ENCODE data around the gene PIERCE2.
"Not testable (repeated sequence)": the region's sequence is repeated elsewhere in the genome, so short reads cannot be mapped to it uniquely, and the experiment has no call there.

The PIERCE2 gene, protein sequence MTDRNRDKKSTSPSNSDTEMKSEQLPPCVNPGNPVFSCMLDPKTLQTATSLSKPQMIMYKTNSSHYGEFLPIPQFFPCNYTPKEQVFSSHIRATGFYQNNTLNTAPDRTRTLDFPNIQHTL

DNA sequence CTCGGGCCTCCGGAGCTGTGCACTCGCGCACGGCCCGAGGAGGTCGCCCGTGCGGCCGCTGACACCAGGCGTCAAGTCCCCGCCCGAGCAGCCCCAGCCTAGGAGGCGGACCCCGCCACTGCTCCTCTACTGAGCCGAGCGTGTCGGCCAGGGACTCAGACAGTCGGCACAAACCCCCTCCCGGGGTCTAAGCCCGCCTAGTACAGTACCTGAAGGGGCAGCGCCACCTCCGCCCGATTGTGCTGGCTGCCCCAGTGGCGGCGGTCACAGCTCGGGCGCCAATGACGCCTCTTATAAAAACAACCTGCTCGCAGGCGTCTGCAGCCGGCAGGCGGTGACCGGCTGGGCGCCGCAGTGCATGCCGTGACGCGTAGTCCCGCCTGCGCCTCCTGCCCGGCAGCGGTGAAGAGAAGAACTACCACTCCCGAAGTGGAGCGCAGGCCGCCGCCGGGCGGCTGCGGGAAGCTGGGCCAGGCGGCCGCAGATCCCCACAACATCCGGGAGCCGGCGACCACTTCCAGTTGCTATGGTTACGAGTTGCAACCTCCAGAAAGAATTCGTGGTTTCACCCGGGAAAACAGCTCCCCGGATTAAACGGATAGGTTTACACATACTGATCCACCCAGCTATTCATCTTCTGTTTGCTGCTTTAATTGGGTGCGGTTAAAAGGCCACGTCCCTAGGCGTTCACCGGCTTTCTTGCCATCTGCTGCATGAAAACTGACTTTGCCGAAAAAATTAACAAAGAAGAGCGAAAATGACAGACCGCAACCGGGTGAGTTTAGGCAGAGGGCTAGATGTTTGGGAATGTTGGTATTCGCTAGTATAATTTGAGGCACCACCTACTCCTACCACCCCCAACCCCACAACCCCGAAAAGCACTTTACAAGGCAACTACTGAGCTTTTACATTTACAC, at the start of gene PIERCE2, which contains the start of gene CCPG1:
Gene PIERCE2, plus strand, starts transcription at position 484 of the 917 bp plus-strand sequence. Its CDS starts 274 bp downstream, at position 758.
Gene CCPG1, minus strand, starts transcription at position 348 of the 917 bp plus-strand sequence. CDS start 18,935 bp downstream, outside the sequence.
- peak; percentile 50 for DNase-seq

DNA sequence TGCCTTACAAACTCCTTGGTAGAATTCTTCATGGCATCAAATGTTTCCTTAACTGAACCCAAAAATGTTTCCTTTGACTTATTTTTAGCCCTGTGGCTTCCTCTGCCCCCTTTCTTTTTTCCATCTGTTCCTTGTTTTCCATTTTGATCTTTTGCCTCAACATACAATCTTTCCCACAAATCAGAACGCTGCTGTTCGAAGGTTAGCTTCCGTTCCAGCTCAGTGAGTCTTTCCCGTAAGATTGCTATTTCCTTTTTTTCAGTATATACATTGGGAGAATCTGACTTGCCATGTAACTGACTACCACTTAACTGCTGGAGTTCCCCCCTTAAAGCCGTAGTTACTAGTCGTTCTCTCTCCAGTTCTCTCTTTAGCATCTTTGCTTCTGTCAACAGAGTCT, 48.0 kb upstream of the PIERCE2 start:
- DNase-seq = no peak

DNA sequence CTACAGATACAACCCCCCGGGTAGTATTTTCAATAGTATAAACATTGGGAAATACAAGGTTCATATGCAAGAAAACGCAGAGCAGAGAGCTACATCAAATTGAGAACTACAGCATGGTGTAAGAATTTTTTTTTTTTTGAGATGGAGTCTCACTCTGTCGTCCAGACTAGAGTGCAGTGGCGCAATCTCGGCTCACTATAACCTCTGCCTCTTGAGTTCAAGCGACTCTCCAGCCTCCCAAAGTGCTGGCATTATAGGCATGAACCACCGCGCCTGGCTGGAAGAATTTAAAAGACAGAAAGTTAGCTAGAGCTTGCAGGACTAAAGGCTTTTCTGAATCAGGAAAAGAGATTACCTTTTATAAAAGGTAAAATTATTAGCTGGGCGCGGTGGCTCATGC, 47.2 kb upstream of the PIERCE2 start:
- no peak for DNase-seq

DNA sequence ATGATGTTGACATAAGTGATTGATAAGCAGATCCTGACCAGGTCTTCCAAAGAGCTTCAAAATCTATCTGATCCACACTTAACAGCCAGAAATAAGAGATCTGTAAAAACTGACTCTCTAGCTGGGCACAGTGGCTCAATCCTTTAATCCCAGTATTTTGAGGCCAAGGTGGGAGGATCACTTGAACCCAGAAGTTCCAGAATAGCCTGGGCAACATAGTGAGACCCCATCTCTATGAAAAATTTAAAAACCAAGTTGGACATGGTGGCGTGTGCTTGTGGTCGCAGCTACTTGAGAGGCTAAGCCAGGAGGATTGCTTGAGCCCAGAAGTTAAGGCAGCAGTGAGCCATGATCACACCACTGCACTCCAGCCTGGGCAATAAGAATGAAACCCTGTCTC, 45.7 kb upstream of the PIERCE2 start:
- no peak for DNase-seq

DNA sequence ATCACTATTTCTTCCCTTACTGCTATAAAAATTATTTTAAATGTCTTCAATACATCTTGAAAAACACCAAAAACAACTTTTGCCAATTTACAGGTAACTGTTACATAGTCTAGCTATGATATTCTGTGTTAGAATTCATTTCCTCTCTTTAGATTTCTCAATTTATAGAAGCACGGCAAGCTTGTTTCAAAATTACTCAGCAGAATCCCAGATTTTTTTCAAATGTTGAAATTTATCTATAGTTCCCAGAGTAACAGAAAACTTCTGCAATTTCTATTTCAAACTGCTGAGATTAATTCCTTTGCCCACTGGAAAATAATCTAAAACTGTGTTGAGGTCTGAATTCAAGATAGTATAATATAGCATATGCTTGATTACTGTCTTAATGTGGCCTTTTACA, 41.3 kb upstream of the PIERCE2 start:
- DNase-seq = no peak

DNA sequence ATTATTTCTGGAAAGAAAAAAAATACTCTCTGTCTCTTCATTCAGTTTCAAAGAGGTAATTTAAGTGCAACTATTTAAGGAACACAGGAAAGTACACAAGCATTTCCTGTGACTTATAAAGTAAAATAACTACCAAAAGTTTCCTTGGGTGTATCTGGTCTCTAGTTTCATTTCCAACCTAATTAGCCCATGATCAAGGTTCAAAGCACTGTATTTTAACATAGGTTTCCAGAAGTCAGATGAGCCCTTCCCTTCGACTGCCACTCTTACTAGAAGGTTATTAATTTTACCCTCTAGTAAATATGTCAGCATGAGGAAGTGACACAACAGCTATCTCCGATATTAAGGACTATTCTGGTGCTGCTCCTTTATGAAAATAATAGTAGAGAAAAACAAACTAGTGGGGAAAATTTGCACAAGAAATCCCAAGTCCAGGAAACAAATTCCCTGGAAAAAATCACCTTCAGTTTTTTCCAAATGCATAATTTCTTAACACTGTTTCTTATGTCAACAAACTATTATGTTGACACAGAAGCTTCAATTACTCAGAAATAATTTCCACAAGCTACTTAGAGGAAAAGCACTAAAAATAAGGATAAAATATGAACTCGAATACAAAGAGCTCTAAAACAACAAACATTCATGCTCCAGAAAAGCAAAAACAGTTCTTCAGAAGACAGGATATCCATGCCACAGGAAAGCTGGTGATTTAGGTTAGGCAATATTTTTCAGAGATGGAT, 35.4 kb upstream of the PIERCE2 start:
- DNase-seq = no peak

DNA sequence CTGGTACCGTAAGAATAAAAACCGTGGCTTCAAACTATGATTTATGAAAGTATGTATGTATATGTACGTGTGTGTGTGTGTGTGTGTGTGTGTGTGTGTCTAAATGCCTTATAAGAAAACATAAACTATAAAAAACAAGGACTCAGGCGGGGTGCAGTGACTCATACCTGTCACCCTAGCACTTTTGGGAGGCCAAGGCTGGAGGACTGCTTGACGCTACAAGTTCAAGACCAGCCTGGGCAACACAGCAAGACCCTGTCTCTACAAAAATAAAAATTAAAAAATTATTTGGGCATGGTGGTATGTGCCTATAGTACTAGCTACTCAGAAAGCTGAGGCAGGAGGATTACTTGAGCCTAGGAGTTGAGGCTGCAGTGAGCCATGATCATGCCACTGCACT, 29.2 kb upstream of the PIERCE2 start:
- no peak for DNase-seq

DNA sequence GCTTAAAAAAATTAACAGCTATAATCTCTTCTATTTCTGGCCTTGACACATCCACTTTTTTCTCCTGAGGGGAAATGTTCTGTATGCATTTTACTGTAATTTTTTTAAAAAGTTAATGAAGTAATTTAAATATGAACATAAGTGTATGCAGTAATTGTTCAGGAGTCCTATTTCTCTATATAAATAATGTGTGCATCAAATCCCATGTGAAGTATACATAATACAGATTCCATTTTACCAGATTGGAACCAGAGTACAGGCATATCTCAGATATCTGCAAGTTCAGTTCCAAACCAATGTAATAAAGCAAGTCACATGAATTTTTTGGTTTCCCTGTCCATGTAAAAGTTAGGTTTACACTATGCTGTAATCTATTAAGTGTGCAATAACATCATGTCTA, 26.7 kb upstream of the PIERCE2 start:
- DNase-seq = no peak

DNA sequence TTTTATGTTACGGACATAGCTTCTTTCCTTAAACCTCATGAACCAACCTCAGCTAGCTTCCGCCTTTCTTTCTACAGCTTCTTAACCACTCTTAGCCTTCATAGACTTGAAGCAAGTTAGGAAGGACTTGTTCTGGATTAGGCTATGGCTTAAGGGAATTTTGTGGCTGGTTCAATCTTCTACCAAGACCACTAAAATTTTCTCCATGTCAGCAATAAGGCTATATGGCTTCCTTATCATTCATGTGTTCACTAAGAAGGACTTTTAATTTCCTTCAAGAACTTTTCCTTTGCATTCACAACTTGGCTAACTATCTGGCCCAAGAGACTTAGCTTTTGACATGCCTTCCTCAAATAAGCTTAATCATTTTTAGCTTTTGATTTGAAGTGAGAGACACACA, 24.6 kb upstream of the PIERCE2 start:
- no peak for DNase-seq

DNA sequence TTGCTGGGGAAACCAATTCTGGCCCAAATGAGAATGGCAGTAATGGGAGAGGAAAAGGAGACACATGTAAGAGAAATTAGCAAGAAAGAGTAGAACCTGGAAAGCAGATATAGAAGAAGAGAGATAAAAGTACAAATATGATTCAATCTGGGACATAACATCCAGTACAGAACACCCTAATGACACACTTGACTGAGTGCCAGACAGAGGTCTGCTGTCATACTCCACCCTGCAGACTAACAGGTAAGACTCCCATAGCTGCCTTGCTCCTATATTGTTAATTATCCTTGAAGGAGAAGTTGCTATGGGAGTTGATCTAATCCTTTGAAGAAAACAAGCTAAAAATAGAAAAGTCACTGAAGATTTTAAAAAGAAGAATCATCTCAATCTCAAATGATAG, 21.3 kb upstream of the PIERCE2 start:
- DNase-seq = no peak

DNA sequence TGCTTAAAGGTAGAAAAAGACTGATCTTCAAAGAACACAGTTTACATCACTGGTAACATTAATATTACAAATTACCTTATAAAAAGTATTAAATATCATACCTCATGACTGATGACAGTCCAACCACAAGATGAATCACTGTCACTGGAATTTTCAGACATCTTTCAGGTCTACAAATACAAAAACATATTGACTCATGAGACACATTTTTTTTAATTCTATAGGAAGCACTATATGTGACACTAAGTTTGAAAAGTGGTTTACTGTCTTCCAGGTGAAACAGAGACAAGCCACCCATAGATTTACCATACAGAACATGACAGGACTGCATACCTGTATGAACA, 19.1 kb upstream of the PIERCE2 start:
- no peak for DNase-seq

DNA sequence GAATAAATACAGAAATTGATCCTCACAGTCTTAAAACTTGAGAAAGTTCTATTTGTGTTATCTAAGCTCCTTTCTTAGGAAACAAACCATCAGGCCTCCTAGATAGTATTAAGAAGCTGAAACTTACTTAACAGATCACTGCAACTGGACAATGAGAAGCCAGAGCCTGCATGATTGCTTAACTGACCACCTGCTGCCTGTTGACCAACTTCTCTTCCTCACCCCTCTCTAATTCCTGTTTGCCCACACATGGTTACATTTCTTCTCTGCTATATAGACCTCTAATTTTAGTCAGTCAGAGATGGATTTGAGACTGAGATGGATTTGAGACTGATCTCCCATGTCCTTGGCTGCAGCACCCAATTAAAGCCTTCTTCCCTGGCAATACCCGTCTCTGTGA, 13.6 kb upstream of the PIERCE2 start:
- no peak for DNase-seq

DNA sequence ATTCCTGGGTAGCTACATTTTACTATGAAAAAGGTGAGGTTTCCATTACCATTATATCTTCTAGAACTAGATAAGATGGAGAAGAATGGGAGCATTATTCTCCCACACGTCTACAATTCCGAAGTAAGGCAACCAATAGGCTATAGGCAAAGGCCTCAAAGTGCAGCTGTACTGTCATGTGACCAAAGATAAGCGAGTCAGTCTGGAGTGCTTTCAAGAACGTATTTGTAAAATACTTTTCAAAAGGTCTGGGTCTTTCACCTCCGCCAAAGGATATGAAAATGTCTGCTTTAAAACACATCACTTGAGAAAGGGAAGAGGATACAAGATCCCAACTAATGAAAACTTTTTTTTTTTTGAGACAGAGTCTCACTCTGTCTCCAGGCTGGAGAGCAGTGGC, 10.1 kb upstream of the PIERCE2 start:
- DNase-seq = no peak

DNA sequence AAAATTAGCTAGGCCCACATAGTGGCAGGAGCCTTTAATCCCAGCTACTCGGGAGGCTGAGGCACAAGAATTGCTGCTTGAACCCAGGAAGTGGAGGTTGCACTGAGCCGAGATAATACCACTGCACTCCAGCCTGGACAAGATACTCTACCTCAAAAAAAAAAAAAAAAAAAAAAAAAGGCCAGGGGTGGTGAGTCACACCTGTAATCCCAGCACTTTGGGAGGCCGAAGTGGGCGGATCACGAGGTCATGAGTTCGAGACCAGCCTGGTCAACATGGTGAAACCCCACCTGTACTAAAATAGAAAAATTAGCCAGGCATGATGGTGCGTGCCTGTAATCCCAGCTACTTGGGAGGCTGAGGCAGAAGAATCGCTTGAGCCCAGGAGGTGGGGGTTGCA, 8.2 kb upstream of the PIERCE2 start:
- DNase-seq = not testable (repeated sequence)

DNA sequence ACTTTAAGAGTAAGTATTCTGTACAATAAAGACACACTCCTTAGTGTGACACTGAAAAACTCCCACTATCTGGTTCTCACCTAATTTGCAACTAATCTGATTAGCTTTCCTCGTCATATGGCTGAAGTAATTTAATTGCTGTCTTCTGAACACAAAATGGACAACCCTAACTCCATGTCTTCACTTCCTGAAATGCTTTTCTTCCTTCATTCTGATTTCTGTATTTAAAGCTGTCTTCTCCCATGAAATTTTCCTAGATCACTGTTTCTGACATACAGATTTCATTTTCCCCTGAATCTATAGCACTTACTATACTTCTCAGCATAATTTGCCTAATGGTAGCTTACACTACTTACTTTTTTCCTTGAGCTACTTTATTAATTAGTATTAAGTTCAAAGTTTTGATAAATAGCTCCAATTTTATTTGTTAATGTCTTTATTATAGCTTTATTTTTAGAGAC, 6.5 kb upstream of the PIERCE2 start:
- DNase-seq = no peak

DNA sequence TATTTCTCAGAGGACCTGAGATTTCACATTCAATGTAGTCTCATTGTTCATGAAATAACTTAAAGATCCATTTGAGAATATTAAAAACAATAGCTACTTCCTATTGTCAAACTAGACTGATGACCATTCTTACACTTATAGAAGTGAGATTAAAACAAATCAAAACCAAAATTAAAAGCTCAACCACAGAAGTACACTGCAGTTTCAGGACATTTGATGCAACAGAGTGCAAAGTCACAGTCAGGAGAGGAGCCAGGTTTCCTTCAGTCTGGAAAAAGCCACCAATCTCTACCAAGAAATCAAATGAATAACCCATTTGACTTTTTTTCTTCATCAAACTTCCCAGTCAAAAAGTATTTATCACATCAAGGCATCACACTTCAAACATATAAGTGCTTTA, 5.6 kb upstream of the PIERCE2 start:
- DNase-seq = no peak

DNA sequence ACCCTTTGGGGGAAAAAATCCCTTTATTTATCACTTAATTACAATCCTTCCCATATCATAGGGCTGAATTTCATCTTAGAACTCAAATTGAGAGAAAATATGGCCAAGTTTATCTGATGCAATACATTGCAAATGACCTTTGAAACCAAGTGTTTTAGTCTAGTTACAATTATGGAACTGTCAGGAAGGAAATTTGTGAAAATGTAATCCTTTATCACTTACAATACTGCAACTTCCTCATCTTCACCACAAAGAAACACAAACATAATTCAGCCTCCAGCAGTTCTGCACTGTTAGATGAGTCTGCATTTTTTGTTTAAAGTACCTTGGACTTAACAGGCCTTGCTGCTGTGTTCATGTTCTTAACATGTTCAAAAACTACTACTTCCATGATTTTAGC, 4.8 kb upstream of the PIERCE2 start:
- no peak for DNase-seq

DNA sequence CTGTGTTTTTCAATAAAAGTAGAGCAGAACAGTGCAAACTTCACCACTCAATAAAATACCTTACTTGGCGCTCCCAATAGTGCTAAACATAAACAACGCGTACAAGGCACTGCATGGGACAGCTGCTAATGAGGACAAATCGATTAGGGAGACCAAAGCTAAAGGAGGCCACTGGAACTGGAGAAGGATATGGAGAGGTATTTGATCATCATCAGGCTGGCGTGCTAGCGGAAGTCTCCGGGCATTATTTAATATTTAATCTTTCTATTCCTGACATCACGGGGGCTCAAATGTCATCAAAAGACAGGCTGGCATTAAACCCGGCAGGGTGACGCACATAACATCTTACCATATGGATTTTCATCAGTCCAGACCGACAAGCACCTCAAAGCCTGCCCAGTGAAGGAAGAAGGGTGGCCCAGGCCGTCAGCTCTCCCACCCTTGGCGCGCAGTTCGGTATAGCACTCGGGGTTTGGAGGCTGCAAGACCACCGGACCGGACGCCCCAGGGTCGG, 740 bp upstream of the PIERCE2 start:
- DNase-seq = no peak

DNA sequence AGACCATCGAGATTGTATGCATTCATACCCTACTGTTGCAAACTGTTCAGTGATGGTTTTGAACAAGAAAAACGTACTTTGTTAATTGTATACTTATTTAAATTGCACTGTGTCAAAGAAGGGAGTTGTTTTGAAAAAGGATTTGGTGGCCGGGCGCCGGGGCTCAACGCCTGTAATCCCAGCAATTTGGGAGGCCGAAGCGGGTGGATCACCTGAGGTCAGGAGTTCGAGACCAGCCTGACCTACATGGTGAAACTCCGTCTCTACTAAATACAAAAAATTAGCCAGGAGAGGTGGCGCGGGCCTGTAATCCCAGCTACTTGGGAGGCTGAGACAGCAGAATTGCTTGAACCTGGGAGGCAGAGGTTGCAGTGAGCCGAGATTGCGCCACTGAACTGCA, 681 bp downstream of the PIERCE2 start:
- DNase-seq = not testable (repeated sequence)

DNA sequence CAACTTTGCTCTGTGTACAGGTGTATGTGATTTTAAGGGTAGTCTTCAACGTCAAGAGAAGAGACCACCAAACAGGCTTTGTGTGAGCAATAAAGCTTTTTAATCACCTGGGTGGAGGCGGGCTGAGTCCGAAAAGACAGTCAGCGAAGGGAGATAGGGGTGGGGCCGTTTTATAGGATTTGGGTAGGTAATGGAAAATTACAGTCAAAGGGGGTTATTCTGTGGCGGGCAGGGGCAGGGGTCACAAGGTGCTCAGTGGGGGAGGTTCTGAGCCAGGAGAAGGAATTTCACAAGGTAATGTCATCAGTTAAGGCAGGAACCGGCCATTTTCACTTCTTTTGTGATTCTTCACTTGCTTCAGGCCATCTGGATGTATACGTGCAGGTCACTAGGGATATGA, 9.4 kb downstream of the PIERCE2 start:
- DNase-seq = not testable (repeated sequence)

DNA sequence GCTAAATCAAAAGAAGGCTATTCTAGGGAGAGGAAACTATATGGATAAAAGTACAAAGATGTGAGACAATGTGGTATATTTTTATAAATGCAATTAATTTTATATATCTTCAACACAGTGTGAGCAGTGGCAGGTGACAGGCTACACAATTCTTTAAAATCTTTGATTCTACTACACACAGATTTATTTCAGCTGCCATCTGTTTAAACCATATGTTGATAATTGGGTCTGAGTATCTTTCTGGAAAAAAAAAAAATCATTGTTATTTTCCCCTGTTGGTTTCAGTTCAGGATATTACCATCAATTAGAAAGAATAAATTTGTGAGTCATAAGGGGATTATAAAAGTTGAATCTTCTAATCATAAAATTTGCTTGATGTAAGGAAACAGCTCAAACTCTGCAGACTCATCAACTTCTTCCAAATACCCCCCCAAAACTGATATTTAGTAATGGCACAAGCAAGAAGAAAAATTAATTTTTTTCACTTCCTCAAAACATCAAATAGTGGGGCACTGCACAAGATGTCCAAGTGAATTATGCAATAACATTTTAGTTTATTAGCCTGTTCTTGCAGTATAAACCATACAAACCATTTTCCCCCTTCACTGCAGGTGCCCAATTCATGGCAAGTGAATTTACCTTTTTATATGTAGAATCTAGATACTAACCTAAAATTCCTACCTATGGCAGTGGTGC, 12.0 kb downstream of the PIERCE2 start:
- no peak for DNase-seq

DNA sequence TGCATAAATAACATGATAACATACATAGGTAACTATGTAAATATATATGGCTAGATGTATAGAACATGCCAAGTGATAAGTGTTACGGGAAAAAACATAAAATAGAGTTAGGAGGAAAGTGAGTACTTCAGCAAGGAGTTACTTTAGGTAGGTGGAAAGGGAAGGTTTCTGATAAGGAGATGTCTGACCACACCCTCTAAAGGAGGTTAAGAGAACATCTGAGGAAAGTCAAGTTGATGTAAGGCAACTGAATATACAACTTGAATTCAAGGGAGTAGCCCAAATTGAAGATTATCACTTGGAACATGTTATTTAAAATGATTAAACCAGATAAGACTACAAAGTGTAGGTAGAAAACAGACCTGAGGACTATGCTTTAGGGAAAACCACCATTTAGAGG, 13.8 kb downstream of the PIERCE2 start:
- DNase-seq = no peak
